HG03558 (cell line): ENCODE measurements around the gene HDAC10.

Experiments used
- ATAC-seq: cut with Tn5 transposase; IDR thresholded peaks from one replicate; pipeline ENCODE4 v1.9.1; 2021; ENCODE audit warnings: moderate number of reproducible peaks; ENCODE audit not compliant: unreplicated experiment; ENCODE audit errors: extremely low read depth

HDAC10 gene, protein sequence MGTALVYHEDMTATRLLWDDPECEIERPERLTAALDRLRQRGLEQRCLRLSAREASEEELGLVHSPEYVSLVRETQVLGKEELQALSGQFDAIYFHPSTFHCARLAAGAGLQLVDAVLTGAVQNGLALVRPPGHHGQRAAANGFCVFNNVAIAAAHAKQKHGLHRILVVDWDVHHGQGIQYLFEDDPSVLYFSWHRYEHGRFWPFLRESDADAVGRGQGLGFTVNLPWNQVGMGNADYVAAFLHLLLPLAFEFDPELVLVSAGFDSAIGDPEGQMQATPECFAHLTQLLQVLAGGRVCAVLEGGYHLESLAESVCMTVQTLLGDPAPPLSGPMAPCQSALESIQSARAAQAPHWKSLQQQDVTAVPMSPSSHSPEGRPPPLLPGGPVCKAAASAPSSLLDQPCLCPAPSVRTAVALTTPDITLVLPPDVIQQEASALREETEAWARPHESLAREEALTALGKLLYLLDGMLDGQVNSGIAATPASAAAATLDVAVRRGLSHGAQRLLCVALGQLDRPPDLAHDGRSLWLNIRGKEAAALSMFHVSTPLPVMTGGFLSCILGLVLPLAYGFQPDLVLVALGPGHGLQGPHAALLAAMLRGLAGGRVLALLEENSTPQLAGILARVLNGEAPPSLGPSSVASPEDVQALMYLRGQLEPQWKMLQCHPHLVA

DNA sequence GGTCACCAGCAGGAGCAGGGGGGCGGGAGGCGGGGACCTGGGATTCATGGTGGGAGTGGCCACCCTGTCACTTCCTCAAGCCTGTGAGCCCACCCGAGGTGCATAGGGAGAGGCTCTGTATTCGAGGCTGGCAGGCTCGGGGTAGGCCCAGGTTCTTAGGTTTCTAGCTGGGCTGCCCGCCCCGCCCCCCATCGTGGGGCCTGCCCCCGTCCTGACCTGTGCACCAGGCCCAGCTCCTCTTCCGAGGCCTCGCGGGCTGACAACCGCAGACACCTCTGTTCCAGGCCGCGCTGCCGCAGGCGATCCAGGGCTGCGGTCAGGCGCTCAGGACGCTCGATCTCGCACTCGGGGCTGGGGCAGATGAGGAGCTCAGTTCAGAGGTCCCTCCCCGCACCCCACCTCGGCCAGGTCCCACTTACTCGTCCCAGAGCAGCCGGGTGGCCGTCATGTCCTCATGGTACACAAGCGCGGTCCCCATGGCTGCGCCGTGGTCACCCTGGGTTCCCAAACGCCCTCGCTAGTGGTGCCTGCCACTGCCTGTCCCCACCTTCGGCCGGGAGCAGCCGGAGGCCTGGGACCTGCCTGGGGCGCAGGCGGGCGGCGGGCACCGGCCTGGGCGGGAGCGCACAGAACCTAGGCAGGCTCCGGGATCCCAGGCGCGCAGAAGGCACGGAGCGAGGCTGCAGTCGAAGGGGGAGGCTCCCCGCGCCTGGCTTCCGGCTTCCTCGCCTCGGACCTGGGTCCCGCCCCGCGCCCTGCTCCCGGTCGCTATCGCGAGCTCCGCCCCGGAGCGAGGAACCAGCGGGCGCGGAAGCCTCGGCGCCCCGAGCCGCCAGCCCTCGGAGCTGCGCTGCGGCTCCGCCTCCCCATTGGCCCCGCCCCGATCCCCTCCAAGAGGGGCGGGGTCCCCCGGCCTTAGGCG lies at the start of gene HDAC10:
Gene HDAC10 (minus strand): TSS at position 711 of the 922 bp plus-strand sequence. CDS start 233 bp downstream, at position 478.
- ATAC-seq, result no peak

DNA sequence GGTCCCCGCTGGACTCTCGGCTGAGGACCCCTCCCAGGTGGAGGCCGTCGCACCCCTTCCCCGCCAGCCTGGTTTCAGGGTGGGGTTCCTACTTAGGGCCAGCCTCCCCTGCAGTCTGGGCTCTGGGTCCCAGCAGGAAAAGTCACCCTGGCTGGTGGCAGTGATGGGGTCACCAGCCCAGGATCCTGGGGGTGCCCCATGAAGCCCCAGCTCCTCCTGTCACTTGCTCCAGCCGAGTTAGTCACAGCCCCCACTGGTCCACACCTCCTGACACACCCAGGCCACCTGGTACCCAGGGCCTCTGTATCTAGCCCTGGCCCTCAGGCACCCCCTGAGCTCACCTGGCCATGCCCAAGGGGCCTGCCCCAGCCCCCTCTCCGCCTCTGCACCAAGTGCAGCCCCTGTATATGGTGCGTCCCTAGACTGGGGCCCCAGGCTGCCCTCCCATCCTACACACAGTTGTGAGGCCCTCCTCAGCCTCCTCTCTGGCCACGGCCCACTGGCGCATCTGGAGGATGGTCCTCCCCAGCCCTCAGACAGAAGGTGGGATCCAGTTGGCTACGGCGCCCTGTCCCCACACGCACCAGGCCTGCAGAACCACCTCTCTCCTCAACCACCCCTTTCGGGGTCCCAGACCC lies 49.7 kb upstream of the HDAC10 start:
- ATAC-seq, result no peak

DNA sequence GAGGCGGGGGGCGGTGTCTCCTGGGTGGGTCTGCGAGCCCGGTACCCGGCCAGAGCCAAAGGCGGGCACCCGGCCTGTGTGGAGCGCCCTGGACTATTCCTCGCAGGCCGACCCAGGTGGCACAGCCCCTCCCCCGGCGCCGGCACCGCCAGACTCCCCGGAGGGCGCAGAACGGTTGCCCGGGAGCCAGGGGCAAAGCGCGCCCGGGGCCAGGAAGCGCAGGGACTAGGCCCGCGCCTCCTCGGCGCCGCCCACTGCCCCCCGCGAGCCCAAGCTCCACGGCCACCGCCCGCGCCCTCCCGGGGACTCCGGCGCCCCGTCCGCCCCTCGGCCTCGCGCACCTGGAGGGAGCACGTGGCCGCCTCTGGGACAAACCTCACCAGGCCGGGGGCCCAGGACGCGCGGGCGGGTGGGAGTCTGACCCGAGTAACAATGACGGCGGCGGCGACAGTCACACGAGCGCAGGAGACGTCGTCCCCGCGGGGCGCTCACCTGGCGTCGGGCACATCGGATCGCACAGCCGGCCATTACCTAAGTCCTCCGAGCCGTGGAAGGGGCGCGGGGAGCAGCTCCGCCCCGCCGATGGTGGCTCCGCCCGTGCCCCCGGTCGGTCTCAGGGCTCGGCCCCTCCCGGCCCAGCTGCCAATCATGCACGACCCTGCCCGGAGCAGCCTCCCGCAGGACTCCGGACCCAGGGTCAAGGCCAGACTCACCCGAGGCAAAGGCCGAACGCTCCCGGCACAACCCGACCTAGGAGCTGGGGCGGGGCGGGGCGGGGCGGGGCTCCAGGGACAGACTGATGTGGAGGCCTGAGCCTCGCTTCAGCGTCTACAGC lies 48.9 kb upstream of the HDAC10 start:
- no peak for ATAC-seq

DNA sequence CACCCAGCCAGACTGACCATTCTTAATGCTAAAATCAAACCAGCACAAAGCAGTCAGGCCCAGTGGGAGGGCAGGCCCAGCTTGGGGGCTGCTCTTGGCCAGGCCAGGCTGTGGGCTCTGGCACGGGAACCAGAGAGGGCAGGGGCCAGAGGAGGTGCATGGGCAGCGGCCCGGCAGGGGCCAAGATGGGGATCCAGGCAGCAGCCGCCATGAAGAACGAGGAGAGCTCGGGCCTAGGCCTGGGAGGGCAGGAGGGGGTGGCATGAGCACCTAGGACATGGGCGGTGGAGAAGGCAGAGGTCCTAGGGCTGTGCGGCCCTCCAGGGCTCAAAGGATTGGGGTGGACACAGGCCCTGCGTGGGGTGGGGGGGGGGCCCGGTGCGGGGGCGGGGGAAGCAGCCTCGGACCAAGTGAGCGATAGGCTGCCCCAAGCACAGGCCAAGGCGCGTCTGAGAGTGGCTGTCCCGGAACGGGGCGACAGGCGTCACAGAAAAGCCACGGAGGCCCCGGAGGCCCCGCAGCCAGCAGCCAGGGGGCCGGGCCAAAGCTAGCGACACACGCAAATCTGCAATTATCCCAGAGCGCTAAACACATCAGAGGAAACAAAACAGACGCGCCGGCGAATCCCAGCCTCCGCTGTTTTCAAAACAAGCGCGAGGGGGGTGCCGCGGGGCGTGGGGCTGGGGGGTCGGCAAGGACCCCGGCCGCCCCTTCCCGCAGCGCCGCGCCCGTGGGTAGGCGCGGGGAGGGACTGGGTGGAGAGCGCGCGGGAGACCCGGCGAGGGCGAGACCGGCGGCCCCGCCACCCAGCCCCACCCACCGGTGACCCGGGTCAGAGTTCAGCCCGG lies 48.1 kb upstream of the HDAC10 start:
- no peak for ATAC-seq

DNA sequence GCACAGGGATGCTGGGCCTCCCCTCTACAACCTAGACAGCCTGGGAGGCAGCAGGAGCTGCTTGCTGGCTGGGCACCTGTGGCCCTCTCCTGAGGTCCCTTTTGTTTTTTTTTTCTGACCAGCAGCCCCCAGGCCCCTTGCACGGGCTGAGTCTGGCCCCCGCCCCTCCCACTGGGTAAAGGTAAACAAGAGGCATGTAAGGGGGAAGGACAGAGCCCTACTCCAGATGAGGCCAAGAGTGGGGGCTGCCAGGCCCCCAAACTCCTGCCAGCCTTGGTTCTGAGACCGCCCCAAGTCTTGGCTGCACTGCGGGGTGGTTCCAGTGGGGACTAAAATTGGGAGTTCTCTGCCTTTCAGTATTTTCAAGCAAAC lies 47.2 kb upstream of the HDAC10 start:
- ATAC-seq, result no peak

DNA sequence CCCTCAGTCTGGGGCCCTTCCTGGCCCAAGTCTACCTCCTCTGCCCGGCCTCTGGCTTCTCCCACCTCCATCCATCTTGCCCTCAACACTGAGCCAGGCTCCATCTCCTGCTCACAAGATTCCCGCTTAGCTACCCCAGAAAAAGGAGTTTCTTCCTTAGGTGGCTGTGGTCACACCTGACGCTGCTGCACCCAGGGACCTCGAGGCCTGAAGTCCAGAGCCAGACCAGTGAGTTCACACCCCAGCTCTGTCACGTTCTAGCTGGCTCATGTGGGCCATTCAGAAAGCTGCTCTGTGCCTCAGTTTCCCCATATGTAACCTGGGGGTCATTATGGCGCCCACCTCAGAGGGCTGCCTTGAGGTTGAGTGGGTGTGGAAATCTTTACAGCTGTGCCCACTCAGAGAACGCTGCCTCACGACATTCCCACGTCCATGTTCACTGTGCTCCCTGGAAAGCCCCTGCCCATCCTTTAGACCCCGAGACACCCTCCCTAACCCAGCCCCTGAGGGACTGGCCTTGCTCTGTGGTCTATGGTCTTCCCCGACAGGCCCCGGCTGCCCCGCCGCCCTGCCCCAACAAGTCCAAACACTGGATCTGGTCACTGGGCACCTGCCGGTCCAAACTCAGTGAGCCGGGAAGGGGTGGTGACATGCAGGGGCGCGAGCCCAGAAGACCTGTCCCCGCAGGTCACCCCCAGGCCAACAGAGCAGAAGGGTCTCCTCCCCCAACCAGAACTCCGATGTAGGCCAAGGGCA lies 46.6 kb upstream of the HDAC10 start:
- no peak for ATAC-seq

DNA sequence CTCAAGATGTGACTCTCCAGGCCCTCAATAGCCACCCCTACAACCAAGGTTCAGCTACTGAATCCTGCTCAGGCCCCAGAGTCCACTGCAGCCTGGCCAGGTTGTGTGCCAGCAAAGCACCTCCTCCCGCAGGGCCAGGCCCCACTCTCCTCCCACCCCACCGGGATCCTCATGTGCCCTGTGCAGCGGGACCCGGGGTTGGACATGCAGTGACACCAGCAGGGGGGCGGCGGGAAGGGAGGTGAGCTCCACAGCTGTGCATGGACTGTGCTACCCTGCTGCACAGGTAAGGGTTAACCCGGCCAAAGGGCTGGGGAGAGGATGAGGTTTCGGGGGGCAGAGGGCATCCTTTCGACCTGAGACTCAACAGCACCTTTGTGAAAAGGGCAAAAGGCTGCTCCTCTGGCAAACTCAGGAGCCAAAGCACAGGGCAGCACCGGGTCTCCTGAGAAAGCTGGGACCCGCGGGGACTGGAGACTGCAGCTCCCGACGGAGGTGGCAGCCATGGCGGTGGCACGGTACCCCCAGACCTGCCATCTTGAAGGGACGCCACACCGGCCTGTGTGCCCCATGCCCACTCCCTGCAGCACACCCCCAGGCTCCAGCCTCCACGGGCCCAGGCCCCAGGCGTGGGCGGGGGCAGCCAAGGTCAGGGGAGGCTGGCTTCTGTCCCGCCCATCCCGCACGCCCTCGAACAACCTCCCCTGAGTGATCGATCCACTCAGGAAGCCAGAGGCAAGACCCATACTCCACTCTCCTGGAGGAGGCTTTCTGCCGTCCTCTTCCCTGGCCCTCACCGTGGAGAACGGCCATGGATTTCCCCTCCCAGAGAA lies 45.8 kb upstream of the HDAC10 start:
- no peak for ATAC-seq

DNA sequence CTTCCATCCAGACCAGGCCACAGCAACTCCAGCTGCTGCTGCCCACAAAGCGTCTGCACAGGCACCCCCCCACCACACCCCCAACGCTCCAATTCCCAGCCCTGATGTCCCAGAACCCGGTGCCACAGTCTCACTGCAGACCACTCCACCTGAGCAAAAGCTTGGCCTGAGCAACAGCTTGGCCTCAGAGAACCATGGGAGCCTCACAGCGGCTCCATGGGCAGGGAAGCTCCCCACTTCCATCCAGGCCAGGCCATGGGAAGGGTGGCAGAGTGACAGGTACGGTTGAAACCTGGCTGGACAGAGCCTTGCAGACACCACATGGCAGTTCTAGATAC lies 43.2 kb upstream of the HDAC10 start:
- no peak for ATAC-seq

DNA sequence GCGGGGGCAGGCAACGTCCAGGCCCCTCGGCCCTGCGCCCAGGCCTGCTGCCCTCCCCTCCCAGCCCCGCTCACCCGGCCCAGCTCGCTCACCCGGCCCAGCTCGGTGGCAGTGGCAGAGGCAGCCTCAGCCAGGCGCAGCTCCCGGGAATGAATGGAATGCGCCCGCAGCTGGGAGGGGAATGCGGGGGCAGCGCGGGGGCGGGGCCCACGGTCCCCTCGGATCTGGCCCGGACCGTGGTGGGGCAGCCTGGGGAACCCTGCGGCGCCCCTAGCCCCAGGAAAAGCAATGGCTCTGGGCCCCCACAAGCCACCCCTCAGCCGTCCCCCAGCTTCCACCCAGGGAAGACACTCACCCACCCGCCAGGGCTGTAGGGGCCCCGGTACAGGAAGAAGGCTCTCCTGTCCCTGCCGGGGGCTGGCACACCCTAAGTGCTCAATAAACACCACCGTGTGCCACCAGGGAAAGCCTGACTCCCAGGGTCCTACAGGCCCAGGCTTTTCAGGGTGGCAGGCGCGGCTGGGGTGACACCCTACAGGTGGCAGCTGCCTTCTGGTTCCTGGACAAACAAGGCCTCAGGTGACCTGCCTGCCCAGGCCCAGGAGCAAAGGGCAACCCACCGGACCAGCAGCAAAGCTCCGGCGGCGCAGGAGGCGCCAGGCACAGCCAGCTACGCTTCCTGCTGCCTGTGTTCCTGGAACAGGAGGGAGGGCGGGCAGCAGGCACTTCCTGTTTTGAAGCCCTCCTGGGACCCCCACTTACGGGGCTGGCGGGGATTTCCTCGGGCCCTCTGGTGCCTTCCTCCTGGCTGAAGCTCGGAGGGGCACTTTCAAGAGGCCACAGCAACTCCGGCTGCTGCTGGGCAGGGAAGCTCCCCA lies 42.6 kb upstream of the HDAC10 start:
- ATAC-seq, result no peak

DNA sequence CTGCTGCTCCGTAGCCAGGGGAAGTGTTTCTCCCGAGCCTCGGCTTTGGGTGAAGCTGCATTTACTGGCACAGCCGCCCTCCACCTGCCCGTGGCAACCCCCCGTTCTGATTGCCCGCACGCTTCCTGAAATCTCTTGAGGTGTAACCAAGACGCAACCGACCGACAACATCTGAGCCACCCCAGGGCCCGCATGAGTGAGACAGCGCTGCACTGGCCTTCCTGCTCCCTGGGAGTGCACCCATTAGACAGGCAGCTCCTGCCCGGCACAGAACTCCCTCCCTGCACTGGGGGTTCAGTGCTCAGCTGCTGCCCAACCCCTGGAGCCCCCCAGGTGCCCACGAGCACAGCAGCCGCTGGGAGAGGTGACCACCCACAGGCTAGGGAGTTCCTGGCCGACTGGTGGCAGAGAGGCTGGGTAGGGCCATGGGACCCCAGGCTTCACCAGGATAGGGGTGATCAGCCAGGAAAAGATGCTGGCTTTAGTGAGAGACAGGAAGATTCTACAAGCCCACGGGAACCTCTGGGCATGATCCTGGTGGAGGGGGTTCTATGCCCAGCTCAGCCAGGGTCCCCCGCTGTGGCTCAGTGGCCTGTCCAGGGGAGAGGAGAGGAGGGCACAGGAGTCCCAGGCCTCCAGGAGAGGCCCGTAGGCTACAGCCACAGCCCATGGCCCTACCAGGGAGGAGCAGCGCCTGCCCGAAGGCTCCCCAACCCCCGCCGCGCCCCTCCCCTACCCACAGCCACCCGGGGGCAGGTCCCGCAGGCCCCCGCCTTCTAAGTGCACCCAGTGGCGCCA lies 41.8 kb upstream of the HDAC10 start:
- no peak for ATAC-seq

DNA sequence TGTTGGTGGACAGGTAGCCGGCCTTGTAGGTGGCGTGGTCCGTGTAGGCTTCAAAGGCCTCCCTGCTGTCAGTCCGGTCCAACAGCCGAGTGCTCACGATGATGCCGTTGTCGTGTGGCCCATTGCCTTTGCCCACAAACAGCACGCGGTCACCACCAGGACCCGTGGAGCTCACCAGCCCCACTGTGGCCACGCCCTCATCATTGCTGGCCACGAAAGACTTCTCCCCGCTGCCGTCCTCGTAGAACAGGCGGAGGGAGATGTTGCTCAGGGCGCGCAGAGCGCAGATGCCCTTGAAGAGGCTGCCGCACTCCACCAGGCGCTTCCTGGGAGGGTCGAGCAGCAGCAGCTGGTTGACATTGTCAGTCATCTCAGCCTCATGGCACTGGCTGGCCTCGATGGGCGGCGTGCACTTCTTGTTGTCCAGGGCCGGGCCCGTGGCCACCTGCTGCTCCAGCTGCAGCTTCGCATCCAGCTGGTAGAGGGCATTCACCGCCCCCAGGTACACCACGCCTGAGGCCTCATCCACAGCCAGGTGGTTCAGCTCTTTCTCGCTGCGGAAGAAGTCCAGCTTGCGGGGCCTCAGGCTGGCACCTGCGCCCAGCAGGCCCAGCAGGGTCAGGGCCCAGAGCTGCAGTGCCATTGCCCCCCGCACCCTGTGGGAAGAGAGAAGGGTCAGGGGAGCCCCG lies 39.0 kb upstream of the HDAC10 start:
- no peak for ATAC-seq

DNA sequence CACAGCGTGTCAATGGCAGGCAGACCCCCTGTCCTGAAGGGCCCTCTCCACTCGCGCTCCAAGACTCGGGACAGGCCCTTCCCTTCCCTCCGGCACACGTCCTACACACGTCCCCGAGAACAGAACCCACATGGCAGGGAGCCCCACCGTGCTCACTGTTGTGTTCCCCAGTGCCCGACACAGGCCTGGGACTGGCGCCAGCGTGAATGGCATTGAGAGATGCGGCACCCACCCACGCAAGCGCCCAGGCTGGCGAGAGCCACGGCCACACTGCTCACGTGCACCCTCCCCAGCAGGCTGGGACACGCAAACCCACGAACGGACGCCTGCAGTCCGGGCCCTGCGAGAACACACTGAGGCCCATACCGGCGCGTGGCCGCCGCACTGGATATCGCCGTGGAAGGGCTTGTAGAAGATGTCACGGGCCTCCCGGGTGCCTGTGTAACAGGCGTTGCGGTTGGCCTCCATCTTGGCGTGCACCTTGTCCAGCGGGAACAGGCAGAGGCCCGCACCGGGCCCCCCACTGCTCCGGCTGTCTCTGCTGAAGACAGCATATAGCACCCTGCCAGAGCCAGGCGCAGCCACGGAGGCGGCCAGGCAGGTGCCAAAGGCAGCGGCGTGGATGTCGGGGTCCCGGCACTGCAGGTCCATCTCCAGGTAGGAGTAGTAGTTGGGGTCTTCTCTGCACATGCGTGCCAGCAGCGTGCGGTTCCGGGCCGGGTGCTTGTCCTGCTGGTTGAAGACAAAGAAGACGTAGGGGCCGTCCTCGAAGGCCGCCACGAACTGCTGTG lies 38.3 kb upstream of the HDAC10 start:
- no peak for ATAC-seq

DNA sequence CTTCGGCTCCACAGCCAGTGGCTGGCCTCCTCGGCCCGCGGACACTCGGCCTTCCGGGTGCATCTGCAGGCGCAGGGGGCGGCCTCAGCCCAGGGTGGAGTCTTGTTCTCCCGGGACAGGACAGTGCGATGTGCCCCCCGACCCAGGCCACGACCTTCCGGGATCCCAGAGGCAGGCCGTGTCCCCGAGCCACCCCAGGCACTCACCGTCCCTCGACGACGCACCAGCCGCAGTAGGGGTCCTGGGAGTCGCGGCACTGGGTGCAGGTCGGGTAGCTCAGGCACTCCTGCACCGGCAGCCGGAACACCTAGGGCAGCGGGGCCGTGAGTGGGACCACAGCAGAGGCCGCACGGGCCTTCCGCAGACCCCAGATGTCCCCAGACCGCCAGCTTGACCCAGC lies 36.7 kb upstream of the HDAC10 start:
- ATAC-seq, result no peak

DNA sequence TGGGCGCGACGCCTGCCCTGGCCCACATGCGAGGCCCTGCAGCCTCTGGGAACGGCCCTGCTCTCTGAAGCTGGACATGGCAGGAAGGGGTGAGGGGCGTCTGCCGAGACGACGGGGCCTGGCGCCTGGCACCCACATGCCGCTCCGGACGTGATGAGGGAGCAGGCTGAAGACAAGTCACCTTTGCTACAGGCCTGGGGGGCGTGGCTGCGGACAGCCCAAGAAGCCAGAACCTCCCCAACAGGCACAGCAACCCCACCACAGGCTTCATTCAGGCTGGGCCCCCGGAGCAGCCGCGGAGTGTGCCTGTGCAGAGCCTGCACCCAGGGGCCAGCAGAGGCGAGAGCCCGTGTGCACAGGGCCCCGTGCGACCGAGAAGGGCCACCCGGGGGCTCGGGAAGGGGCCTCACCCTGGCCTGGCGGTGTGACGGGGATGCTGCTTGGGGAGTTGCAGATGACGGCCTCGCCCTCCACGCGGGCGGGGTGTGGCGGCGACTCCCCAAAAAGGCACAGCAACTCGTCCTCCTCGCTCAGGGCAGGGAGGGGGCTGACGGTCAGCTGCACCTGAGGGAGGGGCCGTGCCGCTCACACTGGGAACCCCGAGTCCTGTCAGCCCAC lies 35.7 kb upstream of the HDAC10 start:
- no peak for ATAC-seq
